Hypothalamus (tissue), 51 donors: ENCODE measurements around the gene SYS1.

ENCODE experiments used
- DNase-seq, 51 donors: peaks; one replicate each; lab custom pipeline; 2025; lab: John Stamatoyannopoulos, UW

Gene SYS1

GRCh38 chr20:45409521-45410272 is 46.7 kb downstream of the SYS1 start:
- no peak for DNase-seq

- DNase-seq = no peak
Measured at GRCh38 chr20:45410887-45411286, 47.9 kb downstream of the SYS1 start.

- DNase-seq = no peak
Measured at GRCh38 chr20:45412653-45413052, 49.7 kb downstream of the SYS1 start.

- DNase-seq = no peak
Measured at GRCh38 chr20:45413479-45413878, 50.5 kb downstream of the SYS1 start.

GRCh38 chr20:45415822-45416637 is 53.1 kb downstream of the SYS1 start, which contains the start of gene PIGT:
TSS of gene PIGT (plus strand) at chr20:45416141. CDS start at chr20:45416157, 16 bp downstream.
- DNase-seq = peak; percentile 22 to 91 (median 78)

- no peak for DNase-seq
Measured at GRCh38 chr20:45416917-45417316, 54.0 kb downstream of the SYS1 start.
